Measurements from ENCODE around the gene HIVEP3.

The HIVEP3 gene

GRCh38 chr1:41840592-41841246, 78.0 kb downstream of the HIVEP3 start:
- DNase-seq (ENCODE audit: low read depth): no peak

GRCh38 chr1:41838266-41838665, 80.5 kb downstream of the HIVEP3 start:
- DNase-seq (ENCODE audit: low read depth): no peak
- no peak overlapping the region for H3K4me3 ChIP-seq (ENCODE audit: low read depth, low read length)
- TF ChIP-seq CTCF (IDR thresholded peaks at IDR 0.05; ENCODE audit: low read depth, low read length, missing control alignments): no peak

More at GRCh38 chr1:41840592-41841246, 78.0 kb downstream of the HIVEP3 start:
- no peak overlapping the region for H3K4me3 ChIP-seq (ENCODE audit: low read depth, low read length)
- no peak for TF ChIP-seq CTCF (IDR thresholded peaks at IDR 0.05; ENCODE audit: low read depth, low read length, missing control alignments)

- no peak for TF ChIP-seq CTCF (IDR thresholded peaks at IDR 0.05; ENCODE audit: low read depth, low read length, missing control alignments)
- H3K4me3 ChIP-seq (ENCODE audit: low read depth, low read length): no peak overlapping the region
- DNase-seq (ENCODE audit: low read depth): no peak
Measured at GRCh38 chr1:41837691-41838090, 81.0 kb downstream of the HIVEP3 start.

- no peak for TF ChIP-seq CTCF (IDR thresholded peaks at IDR 0.05; ENCODE audit: low read depth, low read length, missing control alignments)
- no peak overlapping the region for H3K4me3 ChIP-seq (ENCODE audit: low read depth, low read length)
- no peak for DNase-seq (ENCODE audit: low read depth)
Measured at GRCh38 chr1:41835485-41835884, 83.2 kb downstream of the HIVEP3 start.

- DNase-seq (ENCODE audit: low read depth): no peak
- H3K4me3 ChIP-seq (ENCODE audit: low read depth, low read length): no peak overlapping the region
- TF ChIP-seq CTCF (IDR thresholded peaks at IDR 0.05; ENCODE audit: low read depth, low read length, missing control alignments): no peak
Measured at GRCh38 chr1:41833519-41834000, 85.2 kb downstream of the HIVEP3 start.

- DNase-seq (ENCODE audit: low read depth): no peak
- H3K4me3 ChIP-seq (ENCODE audit: low read depth, low read length): no peak overlapping the region
- no peak for TF ChIP-seq CTCF (IDR thresholded peaks at IDR 0.05; ENCODE audit: low read depth, low read length, missing control alignments)
Measured at GRCh38 chr1:41830726-41831125, 88.0 kb downstream of the HIVEP3 start.

GRCh38 chr1:41827991-41828570, 90.6 kb downstream of the HIVEP3 start:
- H3K4me3 ChIP-seq (ENCODE audit: low read depth, low read length): no peak overlapping the region
- TF ChIP-seq CTCF (IDR thresholded peaks at IDR 0.05; ENCODE audit: low read depth, low read length, missing control alignments): no peak
- no peak for DNase-seq (ENCODE audit: low read depth)

All from GM12864 (cell line).